Gastroesophageal sphincter (tissue), 3 donors: Measurements from ENCODE around the gene SLC12A8.

Source experiments
- CTCF ChIP-seq, 4 experiments: fragments of 200-600 bp in 2 of 4; fragments of 450-650 bp in 2 of 4; sonication (generic) in 1 of 4; IDR thresholded peaks; one replicate each; pipeline ENCODE4 v1.5.1; 2017 to 2019; ENCODE audit warnings: antibody characterized with exemption in 4 of 4, mild to moderate bottlenecking in 2 of 4, moderate library complexity in 2 of 4
- POLR2A ChIP-seq, 2 donors: fragments of 450-650 bp; IDR thresholded peaks; one replicate each; pipeline ENCODE4 v1.6.1; 2017; ENCODE audit warnings: antibody characterized with exemption in 2 of 2, mild to moderate bottlenecking in 2 of 2, moderate library complexity in 1 of 2

GRCh38 chr3:125157183-125157582 is 55.4 kb downstream of the SLC12A8 start:
- no peak for TF ChIP-seq CTCF (IDR thresholded peaks at IDR 0.05)
- no peak for TF ChIP-seq POLR2A (IDR thresholded peaks at IDR 0.05)
